Esophagus squamous epithelium (tissue), 5 donors: Measurements from ENCODE around the gene MGMT. TPM values are rescaled to one million over a fixed set of nuclear protein-coding genes. Genes with fewer than 3 reads are reported as not detected.
A peak's percentile ranks its signal among the peaks of the same experiment; 100 is the strongest.

Experiments used
- DNase-seq: peaks from one replicate; lab custom pipeline; 2025; lab: John Stamatoyannopoulos, UW
- H3K27ac ChIP-seq, 4 donors: fragments of 200-600 bp; sonication (generic); one replicate each; pipeline ENCODE4 v1.5.1; 2016 to 2019; ENCODE audit warnings: mild to moderate bottlenecking in 1 of 4
- H3K27me3 ChIP-seq, 4 donors: fragments of 200-600 bp; sonication (generic); 1 replicate in 3 of 4; 2 replicates in 1 of 4; pipeline versions ENCODE4 v1.5.1 to v1.6.0; 2017 to 2021; ENCODE audit warnings: antibody characterized with exemption in 1 of 4
- H3K36me3 ChIP-seq, 3 donors: fragments of 200-600 bp; sonication (generic); one replicate each; pipeline ENCODE4 v1.5.1; 2016 to 2019
- H3K4me1 ChIP-seq, 3 donors: fragments of 200-600 bp; sonication (generic); one replicate each; pipeline ENCODE4 v1.5.1; 2017 to 2019
- H3K4me3 ChIP-seq, 4 donors: fragments of 200-600 bp; sonication (generic); 1 replicate in 3 of 4; 2 replicates in 1 of 4; pipeline ENCODE4 v1.5.1; 2016 to 2019; ENCODE audit warnings: mild to moderate bottlenecking in 2 of 4, moderate library complexity in 1 of 4
- H3K9me3 ChIP-seq, 3 donors: fragments of 200-600 bp; sonication (generic); one replicate each; pipeline ENCODE4 v1.5.1; 2016 to 2019
- POLR2A ChIP-seq, 4 donors: fragments of 450-650 bp; IDR thresholded peaks; one replicate each; pipeline ENCODE4 v1.6.1; 2017; ENCODE audit warnings: antibody characterized with exemption in 4 of 4, mild to moderate bottlenecking in 4 of 4, moderate library complexity in 3 of 4
- WGBS, 2 donors: methylation state at CpG; one replicate each; pipeline ENCODE4 v1.1.5; 2018; 5-methylcytosine and 5-hydroxymethylcytosine counted together
- intact Hi-C: fragments of 100-400 bp; cut with DNase I; formaldehyde crosslinking; loops from one replicate; pipeline ENCODE4 v1.15.0; 2022
- total RNA-seq, 4 donors: library from RNA; depleted of rRNA; stranded (reverse); fragments of >200 nt; gene quantifications; one replicate each; pipeline ENCODE4 v1.1.0, GENCODE V29; 2016
- TF ChIP-seq, protein P1 (sequence below), 6 experiments: fragments of 450-650 bp in 4 of 6; fragments of 200-600 bp in 2 of 6; sonication (generic) in 2 of 6; IDR thresholded peaks; one replicate each; pipeline ENCODE4 v1.5.1; 2016 to 2019; ENCODE audit warnings: antibody characterized with exemption in 6 of 6, mild to moderate bottlenecking in 4 of 6, moderate library complexity in 4 of 6
- donor health status: DM: yes; HTN: yes; CAD: no.

The MGMT gene
- total RNA-seq, 4 donors from 2014 or later, result 15.6 to 28.8 (median 18.4) TPM

GRCh38 chr10:129531195-129531968 lies 64.3 kb downstream of the MGMT start:
- TF ChIP-seq, protein P1, sequence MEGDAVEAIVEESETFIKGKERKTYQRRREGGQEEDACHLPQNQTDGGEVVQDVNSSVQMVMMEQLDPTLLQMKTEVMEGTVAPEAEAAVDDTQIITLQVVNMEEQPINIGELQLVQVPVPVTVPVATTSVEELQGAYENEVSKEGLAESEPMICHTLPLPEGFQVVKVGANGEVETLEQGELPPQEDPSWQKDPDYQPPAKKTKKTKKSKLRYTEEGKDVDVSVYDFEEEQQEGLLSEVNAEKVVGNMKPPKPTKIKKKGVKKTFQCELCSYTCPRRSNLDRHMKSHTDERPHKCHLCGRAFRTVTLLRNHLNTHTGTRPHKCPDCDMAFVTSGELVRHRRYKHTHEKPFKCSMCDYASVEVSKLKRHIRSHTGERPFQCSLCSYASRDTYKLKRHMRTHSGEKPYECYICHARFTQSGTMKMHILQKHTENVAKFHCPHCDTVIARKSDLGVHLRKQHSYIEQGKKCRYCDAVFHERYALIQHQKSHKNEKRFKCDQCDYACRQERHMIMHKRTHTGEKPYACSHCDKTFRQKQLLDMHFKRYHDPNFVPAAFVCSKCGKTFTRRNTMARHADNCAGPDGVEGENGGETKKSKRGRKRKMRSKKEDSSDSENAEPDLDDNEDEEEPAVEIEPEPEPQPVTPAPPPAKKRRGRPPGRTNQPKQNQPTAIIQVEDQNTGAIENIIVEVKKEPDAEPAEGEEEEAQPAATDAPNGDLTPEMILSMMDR (IDR thresholded peaks at IDR 0.05), result no peak
- no peak for TF ChIP-seq POLR2A (IDR thresholded peaks at IDR 0.05)
- H3K27me3 ChIP-seq, result no peaks in the 10 kb centered on the region
- H3K9me3 ChIP-seq, result no peaks in the 10 kb centered on the region
- intact Hi-C loops, result no loop called here
- peaks cover 0 to 3% (median 0%) of the 10 kb centered on the region in 3 donors for H3K36me3 ChIP-seq
- peaks cover 0 to 15% (median 8%) of the 10 kb centered on the region in 3 donors for H3K4me1 ChIP-seq
- WGBS, 2 donors, result 91 to 97% methylated on average over 5 to 10 of the region's 15 CpGs
- H3K27ac ChIP-seq, result peak overlapping the region in 1 of 4 donors; percentile 25
- no peak overlapping the region for H3K4me3 ChIP-seq
- no peak for DNase-seq

GRCh38 chr10:129531969-129532660 lies 65.1 kb downstream of the MGMT start:
- DNase-seq, result no peak
- Histone ChIP-seq H3K36me3 (peaks cover 0 to 10% (median 0%) of the 10 kb centered on the region in 3 donors), H3K27ac (peak overlapping the region in 2 of 4 donors; percentile 25 to 66), H3K9me3 (no peaks in the 10 kb centered on the region), H3K4me3 (no peak overlapping the region), H3K4me1 (peaks cover 0 to 15% (median 8%) of the 10 kb centered on the region in 3 donors), H3K27me3 (no peaks in the 10 kb centered on the region)
- TF ChIP-seq POLR2A (IDR thresholded peaks at IDR 0.05), result no peak
- TF ChIP-seq, protein P1 (IDR thresholded peaks at IDR 0.05), result no peak
- WGBS, 2 donors, result 71 to 93% methylated on average over 5 to 6 of the region's 10 CpGs
- intact Hi-C loops, result no loop called here

DNA sequence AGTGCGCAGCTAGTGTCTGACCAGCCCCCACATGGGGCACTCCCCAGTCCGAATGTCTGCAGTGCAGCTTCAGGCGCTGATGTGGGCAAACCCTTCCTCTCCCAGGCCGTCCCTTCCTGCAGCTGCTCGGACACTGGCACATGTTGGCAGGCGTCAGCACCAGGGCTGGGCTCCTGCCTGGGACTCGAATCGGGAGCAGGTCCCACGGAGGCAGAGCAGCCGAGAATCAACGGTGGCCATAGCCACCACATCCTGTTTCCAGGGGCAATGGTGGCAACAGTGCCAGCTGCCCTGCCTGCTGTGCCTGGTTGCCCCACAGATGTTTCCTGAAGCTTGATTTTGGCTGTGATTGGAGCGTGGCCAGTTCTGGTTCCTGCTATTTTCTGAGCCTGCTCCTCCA lies 65.8 kb downstream of the MGMT start:
- intact Hi-C loops, result no loop called here
- Histone ChIP-seq H3K36me3 (peaks cover 0 to 18% (median 0%) of the 10 kb centered on the region in 3 donors), H3K9me3 (no peaks in the 10 kb centered on the region), H3K4me1 (peaks cover 0 to 15% (median 8%) of the 10 kb centered on the region in 3 donors), H3K4me3 (no peak overlapping the region), H3K27ac (peak overlapping the region in 2 of 4 donors; percentile 29 to 66), H3K27me3 (no peaks in the 10 kb centered on the region)
- no peak for DNase-seq
- TF ChIP-seq, protein P1 (IDR thresholded peaks at IDR 0.05), result no peak
- TF ChIP-seq POLR2A (IDR thresholded peaks at IDR 0.05), result no peak
- WGBS, 2 donors, result 68 to 80% methylated on average over 8 to 9 of the region's 12 CpGs

DNA sequence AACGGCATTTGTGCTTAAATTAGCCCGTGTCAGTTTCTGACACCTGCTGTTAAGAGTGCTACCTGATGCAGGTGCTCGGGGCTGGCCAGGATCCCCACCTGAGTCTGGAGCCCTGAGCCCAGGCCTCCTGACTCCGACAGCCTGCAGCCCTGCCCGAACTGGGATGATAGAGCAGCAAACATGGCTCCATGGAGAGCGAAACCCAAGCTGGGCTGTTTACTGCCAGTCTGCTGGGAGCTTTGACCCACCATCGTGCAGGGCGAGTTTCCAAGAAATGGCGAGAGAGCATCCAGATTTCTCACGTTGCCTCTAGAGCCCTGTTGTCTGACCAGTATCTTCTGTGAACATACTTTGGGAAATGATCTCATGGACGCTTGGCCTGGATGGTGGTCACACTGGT lies 66.2 kb downstream of the MGMT start:
- no peak for DNase-seq
- Histone ChIP-seq H3K4me3 (no peak overlapping the region), H3K36me3 (peaks cover 0 to 18% (median 0%) of the 10 kb centered on the region in 3 donors), H3K27me3 (no peaks in the 10 kb centered on the region), H3K27ac (peak overlapping the region in 2 of 4 donors; percentile 29 to 66), H3K9me3 (no peaks in the 10 kb centered on the region), H3K4me1 (peaks cover 0 to 15% (median 8%) of the 10 kb centered on the region in 3 donors)
- TF ChIP-seq, protein P1 (IDR thresholded peaks at IDR 0.05), result no peak
- no peak for TF ChIP-seq POLR2A (IDR thresholded peaks at IDR 0.05)
- intact Hi-C loops, result no loop called here
- 89 to 91% methylated on average over 5 to 7 of the region's 11 CpGs for WGBS, 2 donors

GRCh38 chr10:129534826-129535225 lies 67.8 kb downstream of the MGMT start:
- TF ChIP-seq, protein P1 (IDR thresholded peaks at IDR 0.05), result no peak
- no peak for TF ChIP-seq POLR2A (IDR thresholded peaks at IDR 0.05)
- no peak for DNase-seq
- H3K4me1 ChIP-seq, result peaks cover 0 to 15% (median 8%) of the 10 kb centered on the region in 3 donors
- no peaks in the 10 kb centered on the region for H3K27me3 ChIP-seq
- H3K4me3 ChIP-seq, result no peak overlapping the region
- WGBS, 2 donors, result 88 to 100% methylated on average over 2 to 5 of the region's 5 CpGs
- H3K9me3 ChIP-seq, result no peaks in the 10 kb centered on the region
- peaks cover 0 to 18% (median 0%) of the 10 kb centered on the region in 3 donors for H3K36me3 ChIP-seq
- no peak overlapping the region for H3K27ac ChIP-seq
- intact Hi-C loops, result no loop called here
